GM20000 (cell line): Measurements from ENCODE around the gene PLD3.
A peak's percentile ranks its signal among the peaks of the same experiment; 100 is the strongest.

ENCODE experiments used
- DNase-seq: peaks from one replicate; pipeline ENCODE4 v3.0.0; 2012; ENCODE audit warnings: low spot score
- CTCF ChIP-seq: IDR thresholded peaks from 2 replicates; pipeline ENCODE4 v1.5.1; 2012; ENCODE audit warnings: mild to moderate bottlenecking, control low read depth; ENCODE audit errors: extremely low read depth, missing control alignments

The PLD3 gene

GRCh38 chr19:40417643-40417981, 69.1 kb downstream of the PLD3 start:
- TF ChIP-seq CTCF = no peak
- no peak for DNase-seq

- DNase-seq = no peak
- no peak for TF ChIP-seq CTCF
Observed at GRCh38 chr19:40418040-40418439, 69.5 kb downstream of the PLD3 start.

- TF ChIP-seq CTCF = no peak
- no peak for DNase-seq
Observed at GRCh38 chr19:40419066-40419612, 70.6 kb downstream of the PLD3 start.

- no peak for TF ChIP-seq CTCF
- DNase-seq = no peak
Observed at GRCh38 chr19:40419780-40420179, 71.3 kb downstream of the PLD3 start.

- no peak for DNase-seq
- no peak for TF ChIP-seq CTCF
Observed at GRCh38 chr19:40420451-40420765, 71.9 kb downstream of the PLD3 start.

GRCh38 chr19:40420766-40421765, 72.6 kb downstream of the PLD3 start:
- peak; percentile 73 for TF ChIP-seq CTCF
- peak; percentile 80 for DNase-seq

- DNase-seq = no peak
- TF ChIP-seq CTCF = no peak
Observed at GRCh38 chr19:40421993-40422747, 73.7 kb downstream of the PLD3 start.
